Measurements from ENCODE around the gene ABCC9.
"Not testable (repeated sequence)": the region's sequence is repeated elsewhere in the genome, so short reads cannot be mapped to it uniquely, and the experiment has no call there.

The ABCC9 gene

GRCh38 chr12:21797539-21797938 is 143.7 kb downstream of the ABCC9 start:
- no peak for TF ChIP-seq CTCF (conservative IDR thresholded peaks at IDR 0.05; ENCODE audit: low read length)
- no peak overlapping the region for H3K4me3 ChIP-seq (ENCODE audit: low read length)
- no peak for DNase-seq (ENCODE audit: low read depth)

GRCh38 chr12:21795648-21796328 is 145.4 kb downstream of the ABCC9 start:
- no peak for TF ChIP-seq CTCF (conservative IDR thresholded peaks at IDR 0.05; ENCODE audit: low read length)
- no peak for DNase-seq (ENCODE audit: low read depth)

GRCh38 chr12:21794807-21795595 is 146.2 kb downstream of the ABCC9 start:
- not testable (repeated sequence) for H3K4me3 ChIP-seq (ENCODE audit: low read length); DNase-seq (ENCODE audit: low read depth)

More at GRCh38 chr12:21795648-21796328, 145.4 kb downstream of the ABCC9 start:
- H3K4me3 ChIP-seq (ENCODE audit: low read length): no peak overlapping the region

GRCh38 chr12:21789687-21790086 is 151.5 kb downstream of the ABCC9 start:
- DNase-seq (ENCODE audit: low read depth); H3K4me3 ChIP-seq (ENCODE audit: low read length): not testable (repeated sequence)

- DNase-seq (ENCODE audit: low read depth): no peak
- H3K4me3 ChIP-seq (ENCODE audit: low read length): no peak overlapping the region
- TF ChIP-seq CTCF (conservative IDR thresholded peaks at IDR 0.05; ENCODE audit: low read length): no peak
Observed at GRCh38 chr12:21788089-21788983, 152.9 kb downstream of the ABCC9 start.

- no peak overlapping the region for H3K4me3 ChIP-seq (ENCODE audit: low read length)
- DNase-seq (ENCODE audit: low read depth): no peak
- TF ChIP-seq CTCF (conservative IDR thresholded peaks at IDR 0.05; ENCODE audit: low read length): no peak
Observed at GRCh38 chr12:21786041-21786531, 155.1 kb downstream of the ABCC9 start.

GRCh38 chr12:21782723-21783122 is 158.5 kb downstream of the ABCC9 start:
- DNase-seq (ENCODE audit: low read depth); H3K4me3 ChIP-seq (ENCODE audit: low read length): not testable (repeated sequence)

GRCh38 chr12:21780786-21781185 is 160.4 kb downstream of the ABCC9 start:
- no peak for DNase-seq (ENCODE audit: low read depth)
- no peak for TF ChIP-seq CTCF (conservative IDR thresholded peaks at IDR 0.05; ENCODE audit: low read length)
- H3K4me3 ChIP-seq (ENCODE audit: low read length): no peak overlapping the region
